ENCODE measurements around the gene FAM184A.

Gene FAM184A

DNA sequence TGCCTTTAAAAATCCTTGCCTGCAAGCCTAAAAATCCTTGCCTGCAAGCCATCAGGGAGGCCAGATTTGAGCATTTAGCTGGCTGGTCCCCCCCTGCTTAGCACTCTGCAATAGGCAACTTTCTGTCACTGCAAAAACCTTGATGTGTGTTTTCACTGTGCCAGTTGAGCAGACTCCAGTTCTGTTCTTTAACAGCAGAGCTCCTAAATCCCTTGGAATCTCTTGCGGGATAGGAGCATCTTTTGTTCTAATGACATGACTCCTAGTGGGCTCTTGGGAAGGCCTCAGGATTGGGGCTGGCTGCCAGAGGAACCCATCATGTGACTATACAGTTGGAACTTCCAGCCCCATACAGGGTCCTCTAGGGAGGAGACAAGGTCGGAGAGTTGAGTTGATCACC lies 50.4 kb downstream of the FAM184A start:
- Histone ChIP-seq H2AFZ (ENCODE audit: low read depth) (no peak overlapping the region), H3K27ac (no peak overlapping the region), H3K36me3 (ENCODE audit: insufficient read depth) (no peaks in the 10 kb centered on the region), H4K20me1 (ENCODE audit: insufficient read depth) (no peaks in the 10 kb centered on the region), H3K4me1 (ENCODE audit: low read depth, poor library complexity, severe bottlenecking) (no peaks in the 10 kb centered on the region), H3K4me3 (IDR thresholded peaks at IDR 0.05; ENCODE audit: insufficient read depth, low read depth, low read length) (no peak overlapping the region), H3K9ac (no peak overlapping the region), H3K79me2 (ENCODE audit: insufficient read depth, low read depth) (no peaks in the 10 kb centered on the region), H3K4me2 (no peak overlapping the region), H3K27me3 (ENCODE audit: insufficient read depth, low read depth) (no peaks in the 10 kb centered on the region)
- TF ChIP-seq, protein P1, sequence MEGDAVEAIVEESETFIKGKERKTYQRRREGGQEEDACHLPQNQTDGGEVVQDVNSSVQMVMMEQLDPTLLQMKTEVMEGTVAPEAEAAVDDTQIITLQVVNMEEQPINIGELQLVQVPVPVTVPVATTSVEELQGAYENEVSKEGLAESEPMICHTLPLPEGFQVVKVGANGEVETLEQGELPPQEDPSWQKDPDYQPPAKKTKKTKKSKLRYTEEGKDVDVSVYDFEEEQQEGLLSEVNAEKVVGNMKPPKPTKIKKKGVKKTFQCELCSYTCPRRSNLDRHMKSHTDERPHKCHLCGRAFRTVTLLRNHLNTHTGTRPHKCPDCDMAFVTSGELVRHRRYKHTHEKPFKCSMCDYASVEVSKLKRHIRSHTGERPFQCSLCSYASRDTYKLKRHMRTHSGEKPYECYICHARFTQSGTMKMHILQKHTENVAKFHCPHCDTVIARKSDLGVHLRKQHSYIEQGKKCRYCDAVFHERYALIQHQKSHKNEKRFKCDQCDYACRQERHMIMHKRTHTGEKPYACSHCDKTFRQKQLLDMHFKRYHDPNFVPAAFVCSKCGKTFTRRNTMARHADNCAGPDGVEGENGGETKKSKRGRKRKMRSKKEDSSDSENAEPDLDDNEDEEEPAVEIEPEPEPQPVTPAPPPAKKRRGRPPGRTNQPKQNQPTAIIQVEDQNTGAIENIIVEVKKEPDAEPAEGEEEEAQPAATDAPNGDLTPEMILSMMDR (conservative IDR thresholded peaks at IDR 0.05; ENCODE audit: low read depth, low read length) = no peak

- no peak overlapping the region for H3K27ac ChIP-seq
- H3K27me3 ChIP-seq (ENCODE audit: insufficient read depth, low read depth) = no peaks in the 10 kb centered on the region
These were observed 51.0 kb downstream of the FAM184A start for GRCh38 chr6:119027465-119027864.

GRCh38 chr6:119026822-119027221 lies 51.6 kb downstream of the FAM184A start:
- H3K27me3 ChIP-seq (ENCODE audit: insufficient read depth, low read depth) = no peaks in the 10 kb centered on the region
- H4K20me1 ChIP-seq (ENCODE audit: insufficient read depth) = no peaks in the 10 kb centered on the region
- H3K79me2 ChIP-seq (ENCODE audit: insufficient read depth, low read depth) = no peaks in the 10 kb centered on the region
- H3K4me3 ChIP-seq (IDR thresholded peaks at IDR 0.05; ENCODE audit: insufficient read depth, low read depth, low read length) = no peak overlapping the region
- TF ChIP-seq, protein P1 (conservative IDR thresholded peaks at IDR 0.05; ENCODE audit: low read depth, low read length) = no peak
- H3K36me3 ChIP-seq (ENCODE audit: insufficient read depth) = no peaks in the 10 kb centered on the region
- no peak overlapping the region for H3K9ac ChIP-seq
- no peak overlapping the region for H3K27ac ChIP-seq
- H3K4me1 ChIP-seq (ENCODE audit: low read depth, poor library complexity, severe bottlenecking) = no peaks in the 10 kb centered on the region
- H3K4me2 ChIP-seq = no peak overlapping the region
- no peak overlapping the region for H2AFZ ChIP-seq (ENCODE audit: low read depth)

More at GRCh38 chr6:119027465-119027864, 51.0 kb downstream of the FAM184A start:
- Histone ChIP-seq H2AFZ (ENCODE audit: low read depth) (no peak overlapping the region), H3K79me2 (ENCODE audit: insufficient read depth, low read depth) (no peaks in the 10 kb centered on the region), H3K9ac (no peak overlapping the region), H3K4me1 (ENCODE audit: low read depth, poor library complexity, severe bottlenecking) (no peaks in the 10 kb centered on the region), H3K36me3 (ENCODE audit: insufficient read depth) (no peaks in the 10 kb centered on the region), H3K4me2 (no peak overlapping the region), H4K20me1 (ENCODE audit: insufficient read depth) (no peaks in the 10 kb centered on the region), H3K4me3 (IDR thresholded peaks at IDR 0.05; ENCODE audit: insufficient read depth, low read depth, low read length) (no peak overlapping the region)
- TF ChIP-seq, protein P1 (conservative IDR thresholded peaks at IDR 0.05; ENCODE audit: low read depth, low read length) = no peak

GRCh38 chr6:119025793-119026192 lies 52.7 kb downstream of the FAM184A start:
- Histone ChIP-seq H3K27me3 (ENCODE audit: insufficient read depth, low read depth) (no peaks in the 10 kb centered on the region), H3K27ac (no peak overlapping the region), H3K4me2 (no peak overlapping the region), H4K20me1 (ENCODE audit: insufficient read depth) (no peaks in the 10 kb centered on the region), H3K4me3 (IDR thresholded peaks at IDR 0.05; ENCODE audit: insufficient read depth, low read depth, low read length) (no peak overlapping the region), H3K9ac (no peak overlapping the region), H3K79me2 (ENCODE audit: insufficient read depth, low read depth) (no peaks in the 10 kb centered on the region), H3K36me3 (ENCODE audit: insufficient read depth) (no peaks in the 10 kb centered on the region), H2AFZ (ENCODE audit: low read depth) (no peak overlapping the region), H3K4me1 (ENCODE audit: low read depth, poor library complexity, severe bottlenecking) (no peaks in the 10 kb centered on the region)
- TF ChIP-seq, protein P1 (conservative IDR thresholded peaks at IDR 0.05; ENCODE audit: low read depth, low read length) = no peak

Data from KMS-11 (cell line).